Lower leg skin (tissue), 3 donors: ENCODE measurements around the gene ADGRD1.

ENCODE experiments used
- CTCF ChIP-seq, 3 donors: fragments of 450-650 bp; IDR thresholded peaks; one replicate each; pipeline ENCODE4 v1.5.1; 2016; ENCODE audit warnings: antibody characterized with exemption in 3 of 3, mild to moderate bottlenecking in 3 of 3, moderate library complexity in 2 of 3
- POLR2A ChIP-seq, 2 donors: fragments of 450-650 bp; IDR thresholded peaks; one replicate each; pipeline ENCODE4 v1.6.1; 2016 to 2017; ENCODE audit warnings: antibody characterized with exemption in 2 of 2, mild to moderate bottlenecking in 1 of 2, moderate library complexity in 1 of 2

- TF ChIP-seq CTCF (IDR thresholded peaks at IDR 0.05) (no peak), POLR2A (IDR thresholded peaks at IDR 0.05) (no peak)
These were observed 118.9 kb downstream of the ADGRD1 start for GRCh38 chr12:131072451-131073230.
